GM04503 (cell line): ENCODE data around the gene ATAD3B.

Experiments
- DNase-seq: peaks from one replicate; pipeline ENCODE4 v3.0.0-alpha.2; 2012; ENCODE audit warnings: low read depth

The ATAD3B gene

GRCh38 chr1:1535201-1536018 lies 63.8 kb downstream of the ATAD3B start:
- DNase-seq: no peak

- no peak for DNase-seq
Observed at GRCh38 chr1:1536019-1536937, 64.7 kb downstream of the ATAD3B start.

DNA sequence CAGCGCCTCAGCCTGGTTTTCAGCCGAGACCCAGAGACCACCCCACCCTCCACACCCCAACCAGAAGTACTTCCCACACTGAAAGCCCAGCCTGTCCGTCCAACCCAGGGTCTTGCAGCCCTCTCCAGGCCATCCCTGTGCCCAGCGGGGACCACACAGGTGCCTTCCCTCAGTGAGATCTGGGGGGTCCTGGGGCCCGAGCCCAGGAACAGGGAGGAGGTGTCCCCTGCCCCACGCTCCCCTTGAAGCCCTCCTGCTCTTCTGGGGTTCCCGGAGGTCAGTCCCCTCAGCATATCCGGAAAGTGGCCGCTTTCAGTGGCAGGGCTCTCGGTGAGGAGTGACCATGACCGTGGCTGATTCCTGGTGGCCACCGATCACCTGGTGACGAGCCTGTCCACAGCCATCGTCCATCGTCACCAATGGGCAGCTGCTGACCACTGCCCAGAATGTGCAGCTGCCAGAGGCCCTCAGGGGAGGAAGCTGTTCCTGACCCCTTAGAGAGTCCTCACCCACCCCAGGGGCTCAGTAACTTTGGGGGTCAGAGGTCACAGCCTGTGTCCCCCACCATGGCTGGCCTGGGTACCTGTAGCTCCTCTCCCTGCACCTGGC lies 65.5 kb downstream of the ATAD3B start:
- no peak for DNase-seq

DNA sequence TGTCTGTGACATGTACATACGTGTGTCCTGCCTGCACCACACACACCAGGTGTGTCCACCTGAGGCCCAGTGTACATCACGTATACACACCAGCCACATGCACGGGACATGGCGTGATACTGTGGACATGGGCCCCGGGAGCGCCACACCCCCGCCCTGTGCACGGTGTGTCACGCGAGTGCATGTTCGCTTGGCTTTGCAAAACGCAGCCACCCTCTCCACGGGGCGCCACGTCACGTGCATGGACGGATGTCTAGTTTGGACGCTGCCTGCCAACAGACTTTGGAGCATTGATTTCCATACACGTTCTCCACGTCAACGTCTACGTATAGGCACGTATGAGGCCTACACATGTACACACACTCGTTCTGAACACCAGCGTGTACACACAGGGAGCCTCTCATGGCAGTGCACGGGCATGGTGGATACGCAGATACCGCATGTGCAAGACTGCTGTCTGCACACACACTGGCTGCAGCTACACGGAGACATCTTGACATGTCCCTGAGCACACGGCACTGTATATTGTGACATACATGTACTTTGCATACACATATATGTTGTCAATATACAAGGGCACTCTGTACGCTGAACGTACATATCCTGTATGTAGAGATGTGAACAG lies 66.2 kb downstream of the ATAD3B start:
- no peak for DNase-seq

- DNase-seq: no peak
Observed at GRCh38 chr1:1538334-1538733, 66.8 kb downstream of the ATAD3B start.

DNA sequence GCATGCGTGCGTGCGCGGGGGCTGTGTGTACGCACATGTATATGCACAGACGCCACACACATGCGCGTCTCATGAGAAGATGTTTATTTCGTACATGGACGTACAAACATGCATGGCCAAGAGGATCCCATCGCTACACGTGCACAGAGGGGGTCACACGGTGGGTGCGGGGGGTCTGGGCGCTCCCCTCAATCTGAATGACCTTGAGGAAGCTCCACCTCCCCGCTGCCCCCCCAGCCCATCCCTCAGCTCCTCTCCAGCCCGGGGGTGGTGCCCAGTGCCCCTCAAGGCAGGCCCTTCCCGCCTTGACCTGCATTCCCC lies 67.4 kb downstream of the ATAD3B start:
- no peak for DNase-seq

- DNase-seq: no peak
Observed at GRCh38 chr1:1539310-1540089, 67.9 kb downstream of the ATAD3B start.

GRCh38 chr1:1540090-1540817 lies 68.7 kb downstream of the ATAD3B start, which contains the start of gene TMEM240:
Gene TMEM240 (minus strand): TSS chr1:1540624. CDS start chr1:1540346, 278 bp downstream.
- DNase-seq: no peak

DNA sequence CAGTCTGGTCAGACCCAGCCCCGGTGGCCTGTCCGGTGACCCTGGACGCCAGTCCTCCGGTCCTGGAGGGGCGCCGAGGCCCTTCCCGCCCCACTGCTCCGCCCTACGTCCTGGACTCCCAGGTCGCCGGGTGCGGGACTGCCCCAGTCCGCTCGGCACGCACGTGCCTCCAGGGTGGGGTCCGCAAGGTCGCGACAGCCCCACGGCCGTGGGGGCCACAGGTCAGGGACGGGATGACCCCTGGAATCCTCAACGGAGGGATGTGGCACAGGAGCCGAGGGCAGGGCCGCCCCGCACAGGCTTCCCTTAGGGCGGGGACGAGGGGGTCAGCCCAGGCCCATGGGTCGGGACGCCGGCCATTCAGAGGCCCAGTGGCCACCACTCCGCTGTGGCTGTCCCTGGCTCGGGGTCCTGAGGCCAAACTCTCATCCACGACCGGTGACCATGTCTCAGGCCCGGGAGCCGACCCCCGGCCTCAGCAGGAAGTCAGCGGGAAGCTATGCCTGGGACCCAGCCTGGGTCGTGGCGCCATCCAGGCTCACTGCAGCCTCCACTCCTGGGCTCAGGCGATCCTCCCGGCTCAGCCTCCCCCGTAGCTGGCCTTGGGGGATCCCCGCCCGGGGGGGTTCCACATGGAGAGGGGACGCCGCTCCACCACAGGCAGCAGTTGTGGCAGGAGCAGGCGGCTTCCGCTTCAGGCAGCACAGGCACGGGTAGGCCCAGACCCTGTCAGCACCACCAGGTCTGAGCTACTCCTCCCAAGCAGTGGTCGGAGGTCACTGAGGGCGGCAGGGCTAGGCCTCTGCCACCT lies 69.5 kb downstream of the ATAD3B start:
- no peak for DNase-seq

DNA sequence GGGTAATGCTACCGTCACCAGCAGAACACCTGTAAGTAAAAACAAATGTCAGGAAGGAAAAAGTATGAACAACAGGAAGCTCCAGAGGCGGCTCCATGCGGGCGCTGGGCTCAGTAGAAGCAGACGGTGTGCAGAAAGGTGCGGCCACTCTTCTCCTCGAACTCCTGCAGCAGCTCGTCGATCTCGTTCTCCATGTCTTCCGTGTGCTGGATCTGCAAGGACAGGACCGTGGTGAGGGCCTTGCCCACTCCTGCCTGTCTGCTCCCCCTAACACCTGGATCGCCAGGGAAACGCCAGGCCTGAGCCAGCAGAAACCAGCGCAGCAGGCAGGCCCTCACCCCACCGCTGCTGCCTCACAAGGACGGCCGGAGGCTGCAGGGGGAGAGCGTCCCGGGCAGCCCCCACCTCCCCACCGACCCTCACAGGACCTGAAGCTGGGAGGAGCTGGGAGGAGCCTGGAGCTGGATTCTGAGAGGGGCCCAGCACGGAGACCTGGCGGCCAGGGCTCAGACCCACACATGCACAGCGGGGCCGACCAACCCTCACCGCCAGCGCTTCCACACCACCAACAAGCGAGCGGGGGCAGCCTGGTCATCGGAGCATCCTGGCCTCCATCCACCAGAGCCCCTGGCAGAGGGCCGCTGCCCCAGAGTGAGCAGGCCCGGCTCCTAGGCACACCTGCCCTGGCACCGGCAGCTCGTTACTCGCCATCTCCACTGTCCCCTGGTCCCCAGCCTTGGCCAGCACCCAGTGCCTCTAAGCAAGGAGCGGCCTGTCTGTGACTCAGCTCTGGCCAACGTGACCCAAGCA lies 70.6 kb downstream of the ATAD3B start:
- DNase-seq: no peak

DNA sequence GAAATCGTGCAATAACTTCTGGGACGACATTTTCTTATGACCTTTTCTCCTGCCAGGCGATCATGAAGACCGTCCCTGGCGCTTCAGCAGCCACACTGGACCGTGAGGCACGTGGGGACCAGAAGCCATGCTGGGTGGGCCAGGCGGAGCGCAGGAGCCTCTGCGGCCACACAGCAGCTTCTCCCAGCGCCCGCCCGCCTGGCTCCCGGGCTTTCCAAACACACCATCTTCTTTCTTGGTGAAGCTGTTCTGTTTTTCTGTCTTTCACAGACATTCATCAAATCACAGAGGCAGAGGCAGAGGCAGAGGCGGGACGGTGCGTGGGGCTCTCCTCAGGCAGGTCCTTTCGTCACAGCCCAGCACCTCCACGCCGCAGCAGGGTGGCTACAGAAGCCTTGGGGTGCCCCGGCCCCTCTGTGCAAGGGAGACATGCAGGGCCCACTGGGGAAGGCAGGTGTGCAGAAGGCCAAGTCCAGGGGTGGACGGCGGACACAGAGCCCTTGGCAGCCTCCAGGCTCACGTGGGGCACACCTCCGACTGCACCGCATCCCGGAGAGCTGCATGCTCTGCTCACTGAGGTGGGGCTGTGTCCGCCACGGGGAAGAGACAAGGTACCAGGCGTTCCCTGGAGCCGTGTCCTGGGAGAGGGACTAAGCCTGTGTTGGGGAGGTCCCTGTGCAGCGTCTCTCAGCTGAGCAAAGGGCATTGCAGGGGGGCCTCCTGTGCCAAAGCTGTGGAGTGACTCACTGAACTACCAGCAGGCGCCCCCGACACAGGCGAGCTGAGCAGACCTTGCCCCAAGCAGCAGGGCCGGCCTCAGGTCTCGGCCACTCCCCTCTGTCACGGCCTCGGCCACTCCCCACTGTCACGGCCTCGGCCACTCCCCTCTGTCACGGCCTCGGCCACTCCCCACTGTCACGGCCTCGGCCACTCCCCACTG lies 71.5 kb downstream of the ATAD3B start:
- DNase-seq: no peak

GRCh38 chr1:1543706-1544099 lies 72.1 kb downstream of the ATAD3B start:
- DNase-seq: no peak

DNA sequence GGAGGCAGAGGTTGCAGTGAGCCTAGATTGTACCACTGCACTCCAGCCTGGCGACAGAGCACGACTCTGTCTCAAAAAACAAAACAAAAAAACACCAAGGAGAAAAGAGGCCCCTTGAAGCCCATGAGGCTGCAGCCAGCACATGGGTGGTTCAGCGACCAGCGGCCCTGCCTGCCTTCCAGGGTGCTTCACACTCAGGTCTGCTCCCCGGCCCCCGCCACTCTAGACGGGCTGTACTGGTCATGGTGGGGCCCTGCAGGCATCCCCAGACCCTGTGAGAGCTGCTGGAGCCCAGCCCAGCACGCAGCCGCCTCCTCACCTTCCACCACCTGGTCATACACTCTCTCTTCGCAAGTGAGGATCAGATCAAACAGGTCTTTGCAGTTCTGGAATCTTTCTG lies 73.0 kb downstream of the ATAD3B start:
- DNase-seq: no peak
